Vagina (tissue), 2 donors: ENCODE results near the gene NADK2.

Experiments used
- CTCF ChIP-seq, 3 experiments: fragments of 450-650 bp in 2 of 3; fragments of 200-600 bp in 1 of 3; sonication (generic) in 1 of 3; IDR thresholded peaks; one replicate each; pipeline ENCODE4 v1.5.1; 2017 to 2019; ENCODE audit warnings: antibody characterized with exemption in 3 of 3, mild to moderate bottlenecking in 2 of 3, moderate library complexity in 2 of 3
- POLR2A ChIP-seq, 2 donors: fragments of 450-650 bp; IDR thresholded peaks; one replicate each; pipeline ENCODE4 v1.6.1; 2017; ENCODE audit warnings: antibody characterized with exemption in 2 of 2, mild to moderate bottlenecking in 2 of 2, moderate library complexity in 2 of 2
- POLR2AphosphoS5 ChIP-seq, 2 donors: sonication (generic); formaldehyde crosslinking; IDR thresholded peaks; one replicate each; pipeline ENCODE4 v1.9.0; 2017; ENCODE audit warnings: antibody characterized with exemption in 2 of 2, mild to moderate bottlenecking in 2 of 2, low read depth in 1 of 2; ENCODE audit not compliant: insufficient read depth in 1 of 2

- TF ChIP-seq POLR2A (IDR thresholded peaks at IDR 0.05), result no peak
- TF ChIP-seq CTCF (IDR thresholded peaks at IDR 0.05), result no peak
- TF ChIP-seq POLR2AphosphoS5 (IDR thresholded peaks at IDR 0.05; ENCODE audit: insufficient read depth in 1 of 2, low read depth in 1 of 2), result no peak
Measured at GRCh38 chr5:36251218-36251617, 9.5 kb upstream of the NADK2 start.
